ENCODE measurements around the gene CCDC24.
A peak's percentile ranks its signal among the peaks of the same experiment; 100 is the strongest.

CCDC24 gene

GRCh38 chr1:43956234-43956633 lies 35.2 kb upstream of the CCDC24 start:
- no peak for DNase-seq
- peaks cover 35 to 46% of the 10 kb centered on the region in 2 donors for H3K36me3 Mint-ChIP-seq
- no peak overlapping the region for H3K4me3 Mint-ChIP-seq
- H3K9me3 Mint-ChIP-seq, result no peaks in the 10 kb centered on the region
- no peak overlapping the region for H3K27ac Mint-ChIP-seq
- no peaks in the 10 kb centered on the region for H3K27me3 Mint-ChIP-seq
- H3K4me1 Mint-ChIP-seq, result peaks cover 8 to 11% of the 10 kb centered on the region in 2 donors
- no peak for ATAC-seq (replicated peaks)

GRCh38 chr1:43957407-43958040 lies 33.9 kb upstream of the CCDC24 start:
- DNase-seq (no peak), ATAC-seq (replicated peaks) (no peak)
- H3K27me3 Mint-ChIP-seq, result no peaks in the 10 kb centered on the region
- H3K9me3 Mint-ChIP-seq, result no peaks in the 10 kb centered on the region
- H3K4me1 Mint-ChIP-seq, result peaks cover 0 to 7% of the 10 kb centered on the region in 2 donors
- H3K27ac Mint-ChIP-seq, result no peak overlapping the region
- H3K36me3 Mint-ChIP-seq, result peaks cover 40 to 48% of the 10 kb centered on the region in 2 donors
- no peak overlapping the region for H3K4me3 Mint-ChIP-seq

DNA sequence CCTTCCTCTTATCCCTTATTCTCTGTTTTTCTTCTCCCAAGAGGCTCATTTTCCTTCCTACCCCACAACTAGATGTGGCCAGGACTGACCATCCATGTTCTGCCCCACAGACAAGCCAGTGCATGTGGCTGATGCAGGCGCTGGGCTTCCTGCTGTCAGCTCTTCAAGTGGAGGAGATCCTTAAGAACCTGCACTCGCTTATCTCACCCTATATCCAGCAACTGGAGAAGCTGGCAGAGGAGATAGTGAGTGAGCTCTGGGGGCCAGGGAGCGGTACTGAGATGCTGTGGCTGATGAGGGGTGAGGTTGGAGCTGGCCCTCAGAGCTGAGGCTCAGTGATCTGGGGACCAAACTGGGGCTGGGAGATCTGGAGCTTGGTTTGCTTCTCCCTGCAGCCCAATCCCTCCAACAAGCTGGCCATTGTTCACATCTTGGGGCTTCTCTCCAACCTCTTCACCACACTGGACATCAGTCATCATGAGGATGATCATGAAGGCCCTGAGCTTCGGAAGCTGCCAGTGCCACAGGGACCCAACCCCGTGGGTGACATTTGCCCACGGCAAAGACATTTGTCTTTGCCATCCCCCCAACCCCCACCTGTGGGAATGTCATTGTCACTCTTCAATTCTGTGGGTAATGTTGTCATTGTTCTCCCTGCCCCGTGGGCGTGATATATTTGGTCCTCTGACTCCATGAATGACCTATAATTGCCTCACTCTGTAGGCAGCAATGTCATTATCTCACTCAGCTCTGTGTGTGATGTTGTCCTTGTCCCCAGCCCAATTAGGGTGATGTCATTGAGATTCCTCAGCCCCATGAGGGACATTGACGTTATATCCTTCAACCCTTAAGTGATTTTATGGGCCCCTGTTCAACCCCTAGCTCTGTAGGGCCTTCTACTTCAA lies 32.8 kb upstream of the CCDC24 start:
- ATAC-seq (replicated peaks) (no peak), DNase-seq (no peak)
- H3K27me3 Mint-ChIP-seq, result no peaks in the 10 kb centered on the region
- H3K4me3 Mint-ChIP-seq, result no peak overlapping the region
- H3K27ac Mint-ChIP-seq, result no peak overlapping the region
- peaks cover 0 to 4% of the 10 kb centered on the region in 2 donors for H3K4me1 Mint-ChIP-seq
- peaks cover 42 to 46% of the 10 kb centered on the region in 2 donors for H3K36me3 Mint-ChIP-seq
- H3K9me3 Mint-ChIP-seq, result no peaks in the 10 kb centered on the region

DNA sequence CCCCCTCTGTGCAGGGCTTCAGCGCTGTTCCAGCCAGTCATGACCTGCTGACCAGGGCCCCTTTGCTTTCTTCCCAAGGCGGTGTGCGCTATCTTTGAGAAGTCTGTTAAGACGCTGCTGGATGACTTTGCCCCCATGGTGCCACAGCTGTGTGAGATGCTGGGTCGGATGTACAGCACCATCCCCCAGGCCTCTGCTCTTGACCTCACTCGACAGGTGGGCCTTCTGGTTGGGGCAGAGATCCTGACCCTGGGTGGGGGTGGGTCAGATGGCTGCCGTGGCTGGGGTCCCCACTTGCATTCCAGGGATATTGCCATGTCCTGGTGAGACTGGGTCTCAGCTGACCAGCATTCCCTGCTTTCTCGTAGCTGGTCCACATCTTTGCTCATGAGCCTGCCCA lies 30.6 kb upstream of the CCDC24 start:
- Mint-ChIP-seq H3K4me3 (no peak overlapping the region), H3K27me3 (no peaks in the 10 kb centered on the region), H3K27ac (no peak overlapping the region), H3K36me3 (peaks cover 32 to 37% of the 10 kb centered on the region in 2 donors), H3K4me1 (peaks cover 0 to 3% of the 10 kb centered on the region in 2 donors), H3K9me3 (no peaks in the 10 kb centered on the region)
- no peak for ATAC-seq (replicated peaks)
- no peak for DNase-seq

GRCh38 chr1:43961692-43962091 lies 29.7 kb upstream of the CCDC24 start:
- Mint-ChIP-seq H3K4me3 (no peak overlapping the region), H3K4me1 (peaks cover 0 to 3% of the 10 kb centered on the region in 2 donors), H3K27me3 (no peaks in the 10 kb centered on the region), H3K9me3 (no peaks in the 10 kb centered on the region), H3K27ac (no peak overlapping the region), H3K36me3 (peaks cover 29 to 35% of the 10 kb centered on the region in 2 donors)
- ATAC-seq (replicated peaks) (no peak), DNase-seq (no peak)

DNA sequence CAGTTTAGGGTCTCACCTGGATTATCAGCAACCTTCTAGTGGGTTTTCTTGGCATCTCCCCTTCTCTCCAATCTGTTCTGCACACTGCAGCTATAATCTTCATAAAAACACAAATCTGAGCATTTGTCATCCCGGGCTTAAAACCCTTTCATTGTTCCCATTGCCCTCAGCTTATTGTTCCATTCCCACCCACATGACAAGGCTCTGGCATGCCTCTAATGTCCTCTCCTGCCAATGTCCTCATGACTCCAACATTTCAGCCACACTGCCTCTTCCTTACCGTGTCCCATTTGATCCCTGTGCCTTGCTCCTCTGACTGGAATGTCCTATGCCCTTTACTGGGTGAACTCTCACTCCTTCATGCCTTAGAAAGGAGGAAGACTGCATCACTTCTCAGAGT lies 29.1 kb upstream of the CCDC24 start:
- peaks cover 28 to 36% of the 10 kb centered on the region in 2 donors for H3K36me3 Mint-ChIP-seq
- DNase-seq (no peak), ATAC-seq (replicated peaks) (no peak)
- no peak overlapping the region for H3K27ac Mint-ChIP-seq
- no peaks in the 10 kb centered on the region for H3K9me3 Mint-ChIP-seq
- no peaks in the 10 kb centered on the region for H3K27me3 Mint-ChIP-seq
- H3K4me3 Mint-ChIP-seq, result no peak overlapping the region
- peaks cover 0 to under 1% of the 10 kb centered on the region in 2 donors for H3K4me1 Mint-ChIP-seq

GRCh38 chr1:43963006-43963405 lies 28.4 kb upstream of the CCDC24 start:
- Mint-ChIP-seq H3K36me3 (peaks cover 30 to 37% of the 10 kb centered on the region in 2 donors), H3K27me3 (no peaks in the 10 kb centered on the region), H3K4me1 (no peaks in the 10 kb centered on the region), H3K4me3 (no peak overlapping the region), H3K9me3 (no peaks in the 10 kb centered on the region), H3K27ac (no peak overlapping the region)
- DNase-seq (no peak), ATAC-seq (replicated peaks) (no peak)

DNA sequence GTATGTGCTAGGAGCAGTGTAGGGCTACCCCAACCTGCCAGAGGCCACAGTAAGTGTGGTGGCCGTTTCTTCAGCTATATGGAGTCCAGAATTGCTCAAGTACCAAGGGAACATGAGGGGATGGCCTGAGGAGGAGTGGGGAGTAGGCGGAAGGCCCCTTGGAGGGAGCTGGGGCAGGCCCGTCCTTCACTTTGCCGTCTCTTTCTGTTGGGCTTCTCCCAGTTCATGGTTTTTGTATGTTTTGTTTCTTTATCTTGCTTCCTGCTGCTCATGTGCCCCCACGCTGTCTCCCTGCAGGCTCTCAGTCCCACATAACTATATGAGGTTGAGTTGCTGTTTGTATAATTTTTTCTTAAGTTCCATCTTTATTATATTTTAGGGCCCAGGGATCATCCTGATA lies 27.5 kb upstream of the CCDC24 start:
- no peak for DNase-seq
- Mint-ChIP-seq H3K27me3 (no peaks in the 10 kb centered on the region), H3K36me3 (peaks cover 27 to 31% of the 10 kb centered on the region in 2 donors), H3K4me3 (no peak overlapping the region), H3K27ac (no peak overlapping the region), H3K9me3 (no peaks in the 10 kb centered on the region), H3K4me1 (no peaks in the 10 kb centered on the region)
- no peak for ATAC-seq (replicated peaks)

DNA sequence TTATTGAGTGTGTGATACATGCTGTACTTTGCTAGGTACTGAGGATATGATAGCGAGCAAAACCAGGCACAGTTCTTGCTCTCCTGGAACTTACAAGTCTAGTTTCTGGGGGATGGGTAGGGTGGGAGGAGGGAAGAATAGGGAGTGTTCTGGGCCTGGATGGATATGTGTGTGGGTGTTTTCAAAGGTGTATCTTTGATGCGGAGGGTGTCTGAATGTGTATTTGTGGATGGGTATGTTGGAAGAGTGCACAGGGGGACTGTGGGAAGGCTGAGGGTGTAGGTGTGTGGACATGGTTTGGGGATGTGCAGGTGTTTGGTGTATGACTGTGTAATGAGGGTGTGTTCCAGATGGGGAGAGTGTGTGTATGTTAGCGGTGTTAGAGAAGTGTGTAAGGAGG lies 26.1 kb upstream of the CCDC24 start:
- Mint-ChIP-seq H3K4me3 (no peak overlapping the region), H3K9me3 (no peaks in the 10 kb centered on the region), H3K36me3 (peaks cover 23 to 30% of the 10 kb centered on the region in 2 donors), H3K27me3 (no peaks in the 10 kb centered on the region), H3K4me1 (peaks cover 3 to 13% of the 10 kb centered on the region in 2 donors), H3K27ac (no peak overlapping the region)
- DNase-seq, result no peak
- ATAC-seq (replicated peaks), result no peak

DNA sequence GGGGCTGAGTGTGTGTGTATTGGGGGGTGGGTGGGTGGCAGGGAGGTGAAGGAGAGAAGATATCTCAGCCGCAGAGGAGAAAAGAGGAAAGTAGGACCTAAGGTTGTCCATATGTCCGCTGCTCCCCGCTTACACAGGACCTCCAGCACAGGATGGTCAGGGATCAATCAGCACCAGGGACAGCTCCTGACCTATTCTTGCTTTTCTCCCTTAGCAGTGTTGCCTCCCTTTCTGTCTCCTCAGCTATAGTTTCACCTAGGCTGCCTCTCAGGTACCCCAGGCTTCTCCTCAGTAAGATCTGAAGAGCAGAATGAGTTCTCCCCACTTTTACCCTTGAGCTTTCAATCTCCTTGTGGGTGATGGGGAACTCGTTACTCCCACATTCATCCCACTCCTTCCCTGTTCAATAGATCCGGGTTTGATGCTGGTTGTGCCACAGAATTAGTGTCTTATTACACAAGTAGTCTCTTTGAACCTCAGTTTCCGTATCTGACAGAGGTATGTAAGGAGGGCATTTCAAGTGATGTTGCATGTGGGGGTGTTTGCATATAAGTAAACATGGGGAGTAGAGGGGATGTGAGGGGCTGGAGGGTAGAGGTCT lies 23.0 kb upstream of the CCDC24 start:
- Mint-ChIP-seq H3K9me3 (no peaks in the 10 kb centered on the region), H3K27ac (no peak overlapping the region), H3K4me3 (peak overlapping the region in 1 of 2 donors; percentile 17), H3K36me3 (peaks cover 21 to 28% of the 10 kb centered on the region in 2 donors), H3K27me3 (no peaks in the 10 kb centered on the region), H3K4me1 (peaks cover 15 to 30% of the 10 kb centered on the region in 2 donors)
- no peak for ATAC-seq (replicated peaks)
- DNase-seq, result no peak

DNA sequence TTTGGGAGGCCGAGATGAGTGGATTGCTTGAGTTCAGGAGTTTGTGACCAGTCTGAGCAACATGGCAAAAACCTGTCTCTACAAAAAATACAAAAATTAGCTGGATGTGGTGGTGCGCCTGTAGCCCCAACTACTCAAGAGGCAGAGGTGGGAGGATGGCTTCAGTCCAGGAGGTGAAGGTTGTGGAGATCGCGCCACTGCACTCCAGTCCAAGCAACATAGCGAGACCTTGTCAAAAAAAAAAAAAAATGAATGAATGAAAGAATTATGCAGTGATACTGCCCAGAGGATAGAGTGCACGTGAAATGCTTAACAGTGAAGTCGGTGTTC lies 22.0 kb upstream of the CCDC24 start:
- Mint-ChIP-seq H3K9me3 (no peaks in the 10 kb centered on the region), H3K27me3 (no peaks in the 10 kb centered on the region), H3K36me3 (peaks cover 25 to 31% of the 10 kb centered on the region in 2 donors), H3K27ac (no peak overlapping the region), H3K4me1 (peaks cover 23 to 39% of the 10 kb centered on the region in 2 donors), H3K4me3 (peak overlapping the region; percentile 94 to 95)
- no peak for ATAC-seq (replicated peaks)
- no peak for DNase-seq

- Mint-ChIP-seq H3K27ac (peak within 1 kb of the TSS; percentile 94), H3K4me3 (peak within 1 kb of the TSS; percentile 94 to 95), H3K27me3 (no peaks in the 10 kb centered on the region), H3K4me1 (peaks cover 23 to 40% of the 10 kb centered on the region in 2 donors), H3K36me3 (peaks cover 26 to 31% of the 10 kb centered on the region in 2 donors), H3K9me3 (no peaks in the 10 kb centered on the region)
- ATAC-seq (replicated peaks), result peak; percentile 91
- DNase-seq, result peak; percentile 88
Measured at GRCh38 chr1:43969746-43970466, 21.5 kb upstream of the CCDC24 start, which contains the start of gene DPH2. DPH2 (plus strand) TSS chr1:43970010; CDS start chr1:43970176, 166 bp downstream.

- no peak for DNase-seq
- peaks cover 26 to 31% of the 10 kb centered on the region in 2 donors for H3K36me3 Mint-ChIP-seq
- peak overlapping the region; percentile 94 to 95 for H3K4me3 Mint-ChIP-seq
- ATAC-seq (replicated peaks), result no peak
- no peaks in the 10 kb centered on the region for H3K9me3 Mint-ChIP-seq
- no peaks in the 10 kb centered on the region for H3K27me3 Mint-ChIP-seq
- peak overlapping the region; percentile 94 for H3K27ac Mint-ChIP-seq
- H3K4me1 Mint-ChIP-seq, result peaks cover 23 to 40% of the 10 kb centered on the region in 2 donors
Measured at GRCh38 chr1:43970502-43970901, 20.9 kb upstream of the CCDC24 start.

- Mint-ChIP-seq H3K27me3 (no peaks in the 10 kb centered on the region), H3K4me3 (peak overlapping the region; percentile 94 to 95), H3K9me3 (no peaks in the 10 kb centered on the region), H3K27ac (peak overlapping the region; percentile 94), H3K4me1 (peaks cover 26 to 44% of the 10 kb centered on the region in 2 donors), H3K36me3 (peaks cover 26 to 32% of the 10 kb centered on the region in 2 donors)
- ATAC-seq (replicated peaks) (no peak), DNase-seq (no peak)
Measured at GRCh38 chr1:43970911-43971310, 20.5 kb upstream of the CCDC24 start.

All from stimulated activated naive B cell treated with anti-CD40 and anti-IgM and Interleukin-4, amounts not matched to agents 10 μg/mL and 1 μg/mL and 100 μg/mL, for 72 hours (primary cell).